ENCODE measurements around the gene DUSP8.
A peak's percentile ranks its signal among the peaks of the same experiment; 100 is the strongest.

Gene DUSP8

DNA sequence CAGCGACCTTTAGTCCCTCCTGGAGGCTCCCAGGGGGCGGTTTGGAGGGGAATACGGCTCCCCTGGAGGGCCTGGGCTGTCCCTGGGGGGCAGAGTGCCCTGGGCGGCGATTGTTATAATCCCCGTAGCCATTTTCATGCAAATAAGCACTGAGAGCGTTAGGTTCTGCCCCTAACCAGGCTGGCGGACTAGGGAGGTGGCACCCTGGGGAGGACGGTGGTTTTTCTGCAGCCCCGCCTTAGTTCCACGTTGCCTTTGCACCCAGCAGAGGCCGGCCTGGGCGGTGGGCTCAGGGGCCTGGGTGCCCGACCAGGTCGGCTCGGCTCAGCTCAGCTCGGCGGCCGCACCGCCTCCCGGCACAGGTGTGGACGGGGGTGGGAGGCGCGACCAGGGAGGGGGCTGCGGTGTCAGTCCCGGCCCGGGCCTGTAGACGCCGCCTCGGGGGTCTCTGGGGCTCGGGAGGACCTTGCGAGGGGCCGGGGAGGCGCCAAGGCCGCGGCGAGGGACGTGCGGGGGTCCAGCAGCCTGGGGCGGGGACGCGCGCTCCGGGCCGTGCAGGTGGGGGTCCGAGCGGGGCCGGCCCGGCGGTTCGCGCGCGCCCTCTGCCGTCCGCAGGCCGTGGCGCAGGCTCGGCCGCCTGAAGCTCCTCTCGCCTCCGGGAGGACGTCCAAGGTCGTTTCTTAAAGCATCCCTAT is 2.3 kb upstream of the DUSP8 start:
- H3K36me3 Mint-ChIP-seq, result peaks cover 3 to 4% of the 10 kb centered on the region in 2 donors
- DNase-seq (peak; percentile 61), ATAC-seq (replicated peaks) (peak; percentile 85 to 86)
- peaks cover 9 to 20% of the 10 kb centered on the region in 2 donors for H3K4me1 Mint-ChIP-seq
- peaks cover 46 to 66% of the 10 kb centered on the region in 2 donors for H3K27me3 Mint-ChIP-seq
- H3K9me3 Mint-ChIP-seq, result peaks cover 5 to 8% of the 10 kb centered on the region in 2 donors
- no peak overlapping the region for H3K27ac Mint-ChIP-seq
- peak overlapping the region; percentile 69 to 72 for H3K4me3 Mint-ChIP-seq

DNA sequence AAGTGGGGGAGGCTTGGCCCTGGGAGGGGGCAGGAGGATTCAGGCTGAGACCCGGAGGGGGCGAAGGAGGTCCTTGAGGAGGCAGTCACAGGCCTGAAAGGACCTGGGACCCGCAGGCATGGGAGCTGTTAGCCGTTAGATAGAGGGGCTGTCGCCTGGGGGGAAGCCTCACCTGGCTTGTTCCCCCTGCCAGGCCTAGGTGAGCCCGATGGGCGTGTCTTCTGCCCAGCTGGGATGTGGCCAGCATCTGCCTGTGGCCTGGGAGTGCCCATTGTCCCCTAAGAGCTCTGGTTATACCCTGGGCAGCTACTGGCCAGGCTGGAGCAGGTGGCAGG is 1.8 kb upstream of the DUSP8 start:
- H3K27me3 Mint-ChIP-seq, result peaks cover 49 to 66% of the 10 kb centered on the region in 2 donors
- DNase-seq (no peak), ATAC-seq (replicated peaks) (peak; percentile 19 to 27)
- H3K4me3 Mint-ChIP-seq, result peak overlapping the region; percentile 69 to 72
- H3K36me3 Mint-ChIP-seq, result peaks cover 3 to 4% of the 10 kb centered on the region in 2 donors
- H3K27ac Mint-ChIP-seq, result peak overlapping the region; percentile 59
- H3K4me1 Mint-ChIP-seq, result peaks cover 9 to 23% of the 10 kb centered on the region in 2 donors
- peaks cover 5 to 8% of the 10 kb centered on the region in 2 donors for H3K9me3 Mint-ChIP-seq

DNA sequence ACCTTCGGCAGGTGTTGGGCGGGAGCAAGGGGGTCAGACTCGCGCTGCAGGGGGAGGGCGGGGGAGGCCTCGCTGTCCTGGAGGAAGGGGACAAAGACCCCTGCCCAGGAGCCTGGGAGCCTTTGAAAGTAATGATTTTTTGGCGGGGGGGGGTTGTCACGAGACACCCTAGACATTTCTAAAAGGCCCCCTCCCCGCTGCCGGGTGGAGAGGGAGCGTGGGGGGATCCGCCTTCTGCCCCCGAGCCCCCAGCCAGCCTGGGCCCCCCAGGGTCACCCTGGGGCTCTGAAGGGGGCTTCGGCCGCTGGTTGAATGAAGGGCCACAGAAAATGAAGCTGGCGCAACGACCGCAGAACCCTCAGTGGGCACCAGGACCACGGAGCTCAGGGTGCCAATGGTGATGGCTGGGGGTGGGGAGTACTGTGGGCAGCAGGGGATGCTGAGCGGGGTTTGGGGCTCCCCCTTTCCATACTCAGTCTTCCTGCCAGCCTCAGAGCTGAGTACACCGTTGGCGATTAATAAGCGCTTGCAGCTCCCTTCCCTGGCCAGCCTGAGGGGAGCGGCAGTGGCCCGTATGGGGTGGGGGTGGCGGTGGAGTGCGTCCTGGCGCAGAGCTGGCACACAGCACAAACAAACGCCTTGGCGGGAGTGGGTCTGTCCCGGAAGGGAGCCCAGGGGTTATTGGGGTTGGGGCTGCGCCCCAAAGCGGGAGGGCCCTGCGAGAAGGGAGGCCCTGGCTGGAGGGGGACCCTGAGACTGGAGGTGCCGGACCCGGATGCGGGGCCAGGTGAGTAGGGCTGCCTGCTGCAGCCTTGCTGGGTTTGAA is 1.2 kb upstream of the DUSP8 start:
- Mint-ChIP-seq H3K4me3 (peak overlapping the region; percentile 69 to 72), H3K27me3 (peaks cover 48 to 66% of the 10 kb centered on the region in 2 donors), H3K36me3 (peaks cover 3% of the 10 kb centered on the region in 2 donors), H3K9me3 (peaks cover 3% of the 10 kb centered on the region in 2 donors), H3K4me1 (peaks cover 13 to 29% of the 10 kb centered on the region in 2 donors), H3K27ac (peak overlapping the region; percentile 59)
- DNase-seq (no peak), ATAC-seq (replicated peaks) (peak in 1 of 2 donors; percentile 10)

DNA sequence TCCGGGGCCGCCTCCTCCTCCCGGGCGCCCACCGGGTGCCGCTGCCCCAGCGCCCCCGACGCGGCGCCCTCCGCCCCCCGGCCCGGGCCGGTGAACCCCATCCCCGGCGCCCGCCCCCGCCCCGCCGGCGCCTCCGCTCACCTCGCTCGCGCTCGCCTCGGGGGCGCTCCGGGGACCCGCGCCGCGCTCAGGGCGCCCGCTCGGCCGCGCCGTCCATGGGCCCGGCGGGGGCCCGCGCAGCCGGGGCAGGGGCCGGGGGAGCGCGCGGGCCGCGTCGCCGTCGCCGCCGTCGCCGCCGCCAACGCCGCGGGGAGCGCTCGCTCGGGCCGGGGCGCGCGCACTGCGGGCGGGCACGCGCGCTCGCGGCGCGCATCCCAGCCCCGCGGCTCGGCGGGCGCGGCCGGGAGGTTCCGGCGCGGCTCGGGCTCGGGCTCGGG is 293 bp downstream of the DUSP8 start:
- peaks cover 47 to 68% of the 10 kb centered on the region in 2 donors for H3K27me3 Mint-ChIP-seq
- H3K27ac Mint-ChIP-seq, result no peak overlapping the region
- H3K4me1 Mint-ChIP-seq, result peaks cover 13 to 29% of the 10 kb centered on the region in 2 donors
- H3K4me3 Mint-ChIP-seq, result no peak overlapping the region
- no peaks in the 10 kb centered on the region for H3K36me3 Mint-ChIP-seq
- H3K9me3 Mint-ChIP-seq, result no peaks in the 10 kb centered on the region
- DNase-seq (no peak), ATAC-seq (replicated peaks) (no peak)

DNA sequence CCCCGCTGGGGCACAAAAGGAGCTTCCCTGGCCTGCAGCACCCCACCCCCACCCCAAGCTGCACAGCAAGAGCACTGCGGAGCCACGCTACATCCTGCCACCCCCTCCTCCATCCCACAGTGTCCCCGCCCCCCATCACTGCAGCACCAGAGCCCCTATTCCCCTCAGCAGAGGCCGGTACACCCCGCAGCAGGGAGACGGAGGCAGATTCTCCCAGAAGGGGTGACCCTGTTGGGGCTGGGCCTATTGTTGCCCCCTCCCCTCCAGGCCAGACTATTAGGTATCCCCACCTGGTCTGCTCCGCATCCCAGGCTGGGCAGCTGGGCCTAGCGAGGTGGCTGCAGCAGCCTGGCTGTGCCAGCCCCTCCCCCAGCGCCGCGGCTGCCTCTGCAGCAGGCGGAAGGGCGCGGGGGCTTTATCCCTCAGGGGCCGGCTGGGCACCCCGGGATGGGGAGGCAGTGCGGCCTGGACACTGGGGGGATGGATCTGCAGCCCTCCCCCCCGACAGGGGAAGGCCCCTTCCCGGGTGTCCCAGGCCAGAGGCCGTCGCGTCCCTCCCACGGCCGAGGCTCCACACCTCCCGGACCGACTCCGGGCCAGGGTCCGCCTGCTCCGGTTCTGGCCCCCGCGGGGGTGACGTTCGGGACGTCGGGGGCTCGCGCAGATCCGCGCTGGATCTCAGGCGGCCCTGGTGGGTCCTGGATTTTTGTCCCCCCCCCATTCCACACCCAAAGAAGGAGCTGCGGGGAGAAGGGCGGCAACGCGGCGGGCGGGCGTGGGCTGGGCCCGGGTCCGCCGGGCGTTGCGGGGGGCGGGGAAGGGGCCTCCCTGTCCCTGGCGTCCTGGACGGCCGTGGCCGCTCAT is 943 bp downstream of the DUSP8 start:
- H3K27me3 Mint-ChIP-seq, result peaks cover 46 to 70% of the 10 kb centered on the region in 2 donors
- H3K4me3 Mint-ChIP-seq, result peak overlapping the region; percentile 35 to 39
- H3K27ac Mint-ChIP-seq, result peak overlapping the region; percentile 42
- peaks cover 13 to 29% of the 10 kb centered on the region in 2 donors for H3K4me1 Mint-ChIP-seq
- ATAC-seq (replicated peaks) (no peak), DNase-seq (no peak)
- H3K36me3 Mint-ChIP-seq, result no peaks in the 10 kb centered on the region
- no peaks in the 10 kb centered on the region for H3K9me3 Mint-ChIP-seq

DNA sequence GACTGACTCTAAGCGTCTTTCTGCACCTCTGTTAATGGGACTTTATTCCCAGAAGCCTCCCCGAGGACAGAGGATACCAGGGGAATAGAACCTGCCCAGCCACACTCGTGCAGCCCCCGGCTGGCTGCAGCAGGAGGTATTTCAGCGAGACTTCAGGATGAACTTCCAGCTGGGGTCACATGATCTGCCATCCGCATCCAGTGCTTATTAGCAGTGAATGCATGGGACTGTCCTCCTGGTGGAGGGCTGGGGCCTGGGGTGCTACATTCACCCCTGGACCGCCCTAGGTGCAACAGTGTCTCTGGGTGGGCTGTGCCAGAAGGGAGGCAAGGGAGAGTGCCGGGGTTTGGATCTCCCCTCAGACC is 1.6 kb downstream of the DUSP8 start:
- H3K9me3 Mint-ChIP-seq, result no peaks in the 10 kb centered on the region
- peak overlapping the region; percentile 42 for H3K27ac Mint-ChIP-seq
- ATAC-seq (replicated peaks) (no peak), DNase-seq (no peak)
- H3K36me3 Mint-ChIP-seq, result no peaks in the 10 kb centered on the region
- peaks cover 43 to 71% of the 10 kb centered on the region in 2 donors for H3K27me3 Mint-ChIP-seq
- H3K4me1 Mint-ChIP-seq, result peaks cover 13 to 29% of the 10 kb centered on the region in 2 donors
- peak overlapping the region in 1 of 2 donors; percentile 35 for H3K4me3 Mint-ChIP-seq

DNA sequence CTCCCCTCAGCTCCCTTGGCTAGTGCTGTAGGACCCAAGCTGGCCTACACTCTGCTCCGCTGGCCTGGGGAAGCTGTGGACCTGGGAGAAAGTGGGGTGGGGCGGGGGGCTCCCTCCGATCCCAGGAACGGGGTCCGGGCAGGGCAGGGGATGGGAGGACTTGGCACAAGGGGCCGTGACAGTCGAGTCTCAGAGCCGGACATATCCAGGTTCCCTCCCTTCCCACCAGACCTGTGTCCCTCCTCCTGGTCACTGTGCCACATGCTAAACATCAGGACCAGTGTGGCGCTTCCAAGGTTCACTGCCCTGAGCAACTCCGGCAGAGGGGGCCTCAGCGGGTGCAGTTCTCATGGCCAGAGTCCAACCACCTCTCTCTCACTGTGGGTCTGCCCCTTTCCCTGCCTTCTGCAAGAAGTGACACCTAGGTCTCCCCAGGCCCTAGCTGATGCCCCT is 2.0 kb downstream of the DUSP8 start:
- Mint-ChIP-seq H3K9me3 (no peaks in the 10 kb centered on the region), H3K4me1 (peaks cover 13 to 29% of the 10 kb centered on the region in 2 donors), H3K36me3 (no peaks in the 10 kb centered on the region), H3K27ac (no peak overlapping the region), H3K27me3 (peaks cover 41 to 71% of the 10 kb centered on the region in 2 donors), H3K4me3 (no peak overlapping the region)
- ATAC-seq (replicated peaks), result no peak
- DNase-seq, result no peak

DNA sequence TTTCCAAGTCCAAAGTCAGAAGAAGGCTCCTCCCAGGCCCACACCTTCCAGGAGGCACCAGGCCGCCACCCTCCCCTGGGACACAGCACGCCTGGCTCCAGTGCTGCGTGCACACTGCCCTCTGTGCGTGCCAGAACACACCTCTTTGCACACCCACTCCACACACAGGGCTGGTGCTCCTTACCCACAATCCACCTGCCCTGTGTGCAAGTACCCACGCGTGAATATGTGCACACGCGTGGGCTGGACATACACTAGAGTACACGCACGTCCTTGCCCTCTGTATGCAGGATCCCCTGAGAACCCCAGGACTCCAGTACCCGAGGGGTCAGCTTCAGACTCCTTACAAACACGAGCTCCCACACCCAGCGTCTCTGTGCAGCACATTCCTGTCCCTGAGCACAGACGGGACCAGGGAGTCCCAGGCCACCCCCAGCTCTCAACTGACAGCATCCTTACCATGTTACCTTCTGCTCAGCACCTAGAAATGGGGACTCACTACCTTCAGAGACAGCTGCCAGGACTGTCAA is 2.8 kb downstream of the DUSP8 start:
- Mint-ChIP-seq H3K4me1 (peaks cover 13 to 28% of the 10 kb centered on the region in 2 donors), H3K9me3 (no peaks in the 10 kb centered on the region), H3K27me3 (peaks cover 42 to 73% of the 10 kb centered on the region in 2 donors), H3K27ac (no peak overlapping the region), H3K4me3 (no peak overlapping the region), H3K36me3 (no peaks in the 10 kb centered on the region)
- DNase-seq (no peak), ATAC-seq (replicated peaks) (no peak)

DNA sequence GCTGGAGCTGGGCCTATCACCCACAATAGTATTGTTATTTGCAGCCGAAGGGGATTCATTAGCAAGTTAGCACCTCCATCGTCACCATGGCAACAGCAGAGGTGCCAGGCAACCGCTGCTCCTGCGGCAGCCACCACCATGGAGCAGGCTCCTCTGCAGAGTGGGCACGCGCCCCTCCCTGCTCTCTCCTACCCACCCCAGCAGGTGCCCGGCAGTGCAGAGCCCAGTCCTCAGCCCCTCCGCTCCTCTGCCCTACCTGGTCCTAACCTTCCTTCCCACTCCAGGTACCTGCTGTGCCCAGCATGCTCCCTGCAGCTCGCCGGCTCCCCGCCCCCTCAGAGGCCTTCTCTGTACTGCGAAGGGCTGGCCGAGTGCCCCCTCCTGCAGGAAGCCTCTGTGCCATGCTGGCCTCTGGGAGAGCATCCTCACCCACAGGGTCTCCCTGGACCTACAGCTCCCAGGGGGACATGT is 3.6 kb downstream of the DUSP8 start:
- no peak overlapping the region for H3K4me3 Mint-ChIP-seq
- ATAC-seq (replicated peaks) (no peak), DNase-seq (no peak)

DNA sequence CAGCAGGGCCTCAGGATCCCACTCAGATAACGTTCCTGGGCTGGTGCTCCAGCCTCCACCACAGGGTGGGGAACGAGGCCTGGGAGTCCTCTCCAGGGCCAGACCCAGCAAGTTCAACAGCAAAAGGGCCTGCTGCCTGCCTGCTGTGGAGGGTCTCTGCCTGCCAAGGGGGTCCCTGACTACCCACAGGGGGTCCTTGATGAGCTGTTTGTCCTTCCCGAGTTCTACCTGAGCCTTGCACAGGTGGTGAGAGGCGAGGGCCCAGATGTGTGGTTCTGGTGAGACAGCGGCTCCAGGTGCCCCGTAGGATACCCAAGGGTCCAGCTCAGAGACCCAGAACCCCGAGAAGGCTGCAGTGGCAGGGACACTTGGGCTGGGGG is 4.4 kb downstream of the DUSP8 start:
- H3K4me3 Mint-ChIP-seq, result no peak overlapping the region
- no peaks in the 10 kb centered on the region for H3K9me3 Mint-ChIP-seq
- no peak for ATAC-seq (replicated peaks)
- peaks cover 41 to 80% of the 10 kb centered on the region in 2 donors for H3K27me3 Mint-ChIP-seq
- DNase-seq, result no peak
- no peaks in the 10 kb centered on the region for H3K36me3 Mint-ChIP-seq
- peaks cover 3 to 12% of the 10 kb centered on the region in 2 donors for H3K4me1 Mint-ChIP-seq
- H3K27ac Mint-ChIP-seq, result no peak overlapping the region

More for the DNA sequence above, 3.6 kb downstream of the DUSP8 start:
- Mint-ChIP-seq H3K27ac (no peak overlapping the region), H3K27me3 (peaks cover 41 to 79% of the 10 kb centered on the region in 2 donors), H3K4me1 (peaks cover 6 to 20% of the 10 kb centered on the region in 2 donors), H3K36me3 (no peaks in the 10 kb centered on the region), H3K9me3 (no peaks in the 10 kb centered on the region)

DNA sequence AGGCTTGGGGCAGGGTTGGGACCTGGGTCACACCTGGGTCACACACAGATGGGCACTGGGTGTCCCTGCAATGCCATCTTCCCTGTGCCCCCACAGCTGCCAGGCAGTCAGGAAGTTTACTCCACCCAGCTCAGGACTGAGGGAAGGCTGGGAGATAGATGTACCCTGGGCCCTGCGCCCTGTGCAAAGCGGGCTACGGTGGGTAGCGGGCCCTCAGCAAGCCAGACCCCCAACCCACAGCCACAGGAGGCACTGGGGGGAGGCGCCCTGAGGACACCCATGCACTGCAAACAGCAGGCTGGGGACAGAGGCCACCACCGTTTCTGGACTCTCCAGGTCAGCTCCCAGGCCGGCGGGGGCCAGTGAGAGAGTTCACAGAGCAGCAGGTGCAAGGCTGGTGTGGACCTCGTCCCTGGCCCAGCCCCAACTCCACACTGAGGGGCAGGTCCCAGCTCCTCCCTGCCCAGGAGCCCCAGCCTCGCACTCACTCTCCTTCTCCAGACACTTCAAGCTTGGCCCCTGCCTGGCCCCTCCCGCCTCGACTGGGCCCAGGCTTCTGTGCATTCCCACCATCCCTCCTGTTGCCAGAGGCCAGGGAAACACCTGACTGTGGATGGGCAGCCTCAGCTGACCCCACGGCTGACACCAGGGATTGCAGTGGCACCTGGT is 4.9 kb downstream of the DUSP8 start:
- no peak overlapping the region for H3K27ac Mint-ChIP-seq

DNA sequence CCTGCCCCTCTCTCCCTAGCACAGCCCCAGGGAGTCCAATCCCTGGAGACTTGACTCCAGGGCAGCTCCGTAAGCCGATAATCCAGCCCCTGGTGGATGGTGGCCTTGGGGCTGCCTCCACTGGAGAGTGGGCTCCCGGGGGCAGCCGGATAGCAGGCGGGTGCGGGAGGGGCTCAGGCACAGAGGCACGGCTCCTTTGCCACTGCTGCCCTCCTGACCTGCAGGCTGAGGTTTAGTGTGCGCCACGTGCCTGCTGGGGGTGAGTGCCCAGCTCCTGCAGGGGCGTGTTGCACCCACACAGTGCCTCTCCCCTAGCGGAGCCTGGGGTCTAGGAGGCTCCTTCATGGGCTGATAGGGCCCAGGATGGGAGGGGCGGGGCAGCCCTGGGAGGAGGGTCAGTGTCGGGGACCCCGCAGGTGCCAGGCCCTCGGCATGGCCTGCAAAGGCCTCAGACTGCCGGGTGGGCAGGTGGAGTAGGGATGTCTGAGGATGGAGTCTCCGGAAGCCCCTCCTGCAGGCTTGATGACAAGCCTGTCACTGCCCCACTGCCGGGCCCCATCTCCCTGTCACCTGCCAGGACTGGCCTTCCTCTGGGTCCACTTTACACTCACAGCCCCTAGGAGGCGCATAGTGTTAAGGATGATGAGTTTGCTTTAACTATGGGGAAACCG is 5.6 kb downstream of the DUSP8 start:
- H3K27ac Mint-ChIP-seq, result no peak overlapping the region
- peaks cover 3 to 12% of the 10 kb centered on the region in 2 donors for H3K4me1 Mint-ChIP-seq
- H3K4me3 Mint-ChIP-seq, result no peak overlapping the region
- DNase-seq, result no peak
- no peak for ATAC-seq (replicated peaks)
- H3K9me3 Mint-ChIP-seq, result no peaks in the 10 kb centered on the region
- H3K36me3 Mint-ChIP-seq, result no peaks in the 10 kb centered on the region
- H3K27me3 Mint-ChIP-seq, result peaks cover 41 to 91% of the 10 kb centered on the region in 2 donors

More for the DNA sequence above, 4.9 kb downstream of the DUSP8 start:
- no peaks in the 10 kb centered on the region for H3K36me3 Mint-ChIP-seq
- no peaks in the 10 kb centered on the region for H3K9me3 Mint-ChIP-seq
- peaks cover 41 to 85% of the 10 kb centered on the region in 2 donors for H3K27me3 Mint-ChIP-seq
- no peak for DNase-seq
- no peak for ATAC-seq (replicated peaks)
- H3K4me3 Mint-ChIP-seq, result no peak overlapping the region
- peaks cover 3 to 12% of the 10 kb centered on the region in 2 donors for H3K4me1 Mint-ChIP-seq

DNA sequence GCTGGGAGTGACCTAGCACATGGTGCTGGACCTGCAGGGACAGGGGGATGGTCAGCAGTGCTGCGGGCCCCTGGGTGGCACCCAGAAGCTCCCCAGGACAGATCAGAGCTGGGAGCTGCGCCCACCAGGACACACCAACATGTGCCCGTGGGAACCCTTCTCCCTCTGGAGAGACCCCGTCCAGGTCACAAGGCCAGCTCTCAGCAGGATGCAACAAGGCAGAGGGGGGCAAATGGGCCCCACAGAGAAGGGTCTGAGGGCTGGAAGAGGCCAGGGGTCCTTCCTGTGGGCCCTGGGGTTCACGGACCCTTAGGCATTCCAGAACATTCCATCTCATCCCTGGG is 6.2 kb downstream of the DUSP8 start:
- ATAC-seq (replicated peaks) (no peak), DNase-seq (no peak)
- Mint-ChIP-seq H3K9me3 (no peaks in the 10 kb centered on the region), H3K27me3 (peaks cover 40 to 91% of the 10 kb centered on the region in 2 donors), H3K36me3 (no peaks in the 10 kb centered on the region), H3K4me1 (peaks cover 3 to 12% of the 10 kb centered on the region in 2 donors), H3K4me3 (no peak overlapping the region), H3K27ac (no peak overlapping the region)

All from stimulated activated naive B cell treated with anti-CD40 and anti-IgM and Interleukin-4, amounts not matched to agents 10 μg/mL and 1 μg/mL and 100 μg/mL, for 72 hours (primary cell).